ENCODE data around the gene PROZ. TPM values are rescaled to one million over a fixed set of nuclear protein-coding genes. Genes with fewer than 3 reads are reported as not detected.
"Not testable (repeated sequence)": the region's sequence is repeated elsewhere in the genome, so short reads cannot be mapped to it uniquely, and the experiment has no call there.

PROZ gene
- polyA plus RNA-seq, 1 experiment: not detected

DNA sequence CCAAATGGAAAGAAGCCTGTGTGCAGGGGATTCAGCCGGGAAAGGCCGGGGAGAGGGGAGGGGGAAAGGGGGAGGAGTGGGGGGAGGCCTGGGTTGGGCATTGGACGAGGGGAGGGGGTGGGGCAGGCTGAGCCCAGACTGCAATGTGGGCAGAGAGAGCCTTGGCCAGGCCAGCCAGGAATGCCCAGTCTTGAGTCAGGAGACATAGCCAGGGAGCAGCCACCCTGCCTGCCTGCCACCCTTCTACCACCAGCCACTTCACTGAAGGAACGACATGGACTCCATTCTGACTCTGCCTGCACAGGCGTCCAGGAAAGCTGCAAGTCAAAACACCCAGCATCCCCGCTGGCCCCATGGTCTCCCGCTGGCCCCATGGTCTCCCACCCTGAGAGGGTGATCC lies 498 bp downstream of the PROZ start:
- Histone ChIP-seq H3K27me3 (ENCODE audit: control insufficient read depth, insufficient read depth, low read length) (no peaks in the 10 kb centered on the region), H3K4me3 (ENCODE audit: low read depth, low read length) (no peak overlapping the region), H3K36me3 (ENCODE audit: control insufficient read depth, insufficient read depth, low read length) (no peaks in the 10 kb centered on the region)
- no peak for DNase-seq (ENCODE audit: low read depth)
- TF ChIP-seq, protein P1, sequence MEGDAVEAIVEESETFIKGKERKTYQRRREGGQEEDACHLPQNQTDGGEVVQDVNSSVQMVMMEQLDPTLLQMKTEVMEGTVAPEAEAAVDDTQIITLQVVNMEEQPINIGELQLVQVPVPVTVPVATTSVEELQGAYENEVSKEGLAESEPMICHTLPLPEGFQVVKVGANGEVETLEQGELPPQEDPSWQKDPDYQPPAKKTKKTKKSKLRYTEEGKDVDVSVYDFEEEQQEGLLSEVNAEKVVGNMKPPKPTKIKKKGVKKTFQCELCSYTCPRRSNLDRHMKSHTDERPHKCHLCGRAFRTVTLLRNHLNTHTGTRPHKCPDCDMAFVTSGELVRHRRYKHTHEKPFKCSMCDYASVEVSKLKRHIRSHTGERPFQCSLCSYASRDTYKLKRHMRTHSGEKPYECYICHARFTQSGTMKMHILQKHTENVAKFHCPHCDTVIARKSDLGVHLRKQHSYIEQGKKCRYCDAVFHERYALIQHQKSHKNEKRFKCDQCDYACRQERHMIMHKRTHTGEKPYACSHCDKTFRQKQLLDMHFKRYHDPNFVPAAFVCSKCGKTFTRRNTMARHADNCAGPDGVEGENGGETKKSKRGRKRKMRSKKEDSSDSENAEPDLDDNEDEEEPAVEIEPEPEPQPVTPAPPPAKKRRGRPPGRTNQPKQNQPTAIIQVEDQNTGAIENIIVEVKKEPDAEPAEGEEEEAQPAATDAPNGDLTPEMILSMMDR (IDR thresholded peaks at IDR 0.05; ENCODE audit: insufficient read depth, low read depth, low read length): no peak
- ChIA-PET POLR2A (no interaction called here), CTCF (interaction anchor here (1.3 kb wide), 1 partner anchor 11 kb away, joined by 3 read pairs; no protein-coding TSS in a partner anchor)

DNA sequence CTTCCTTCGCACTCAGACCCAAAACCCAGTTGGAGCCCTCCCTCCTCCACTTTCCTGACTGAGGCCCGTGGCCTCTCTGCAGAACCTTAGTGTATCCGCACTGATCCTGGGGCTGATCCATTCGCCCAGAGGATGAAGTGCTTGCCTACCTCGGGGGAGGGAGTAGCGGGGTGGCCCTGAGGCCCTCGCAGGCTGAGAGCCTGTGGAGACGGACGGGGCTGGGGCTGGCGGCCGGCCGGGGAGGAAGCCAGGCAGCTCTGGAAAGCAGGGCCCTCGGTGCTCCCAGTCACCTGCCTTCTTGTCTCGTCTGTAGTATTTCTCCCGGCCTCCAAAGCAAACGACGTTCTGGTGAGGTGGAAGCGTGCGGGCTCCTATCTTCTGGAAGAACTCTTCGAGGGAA lies 1.3 kb downstream of the PROZ start:
- Histone ChIP-seq H3K4me3 (ENCODE audit: low read depth, low read length) (no peak overlapping the region), H3K36me3 (ENCODE audit: control insufficient read depth, insufficient read depth, low read length) (no peaks in the 10 kb centered on the region), H3K27me3 (ENCODE audit: control insufficient read depth, insufficient read depth, low read length) (no peaks in the 10 kb centered on the region)
- POLR2A ChIA-PET: interaction anchor here (0.6 kb wide), 1 partner anchor 49 kb away, joined by 14 read pairs; the partner anchor contains the start of gene PCID2
- TF ChIP-seq, protein P1 (IDR thresholded peaks at IDR 0.05; ENCODE audit: insufficient read depth, low read depth, low read length): no peak
- CTCF ChIA-PET: interaction anchor here (1.3 kb wide), 1 partner anchor 10 kb away, joined by 3 read pairs; no protein-coding TSS in a partner anchor
- no peak for DNase-seq (ENCODE audit: low read depth)

DNA sequence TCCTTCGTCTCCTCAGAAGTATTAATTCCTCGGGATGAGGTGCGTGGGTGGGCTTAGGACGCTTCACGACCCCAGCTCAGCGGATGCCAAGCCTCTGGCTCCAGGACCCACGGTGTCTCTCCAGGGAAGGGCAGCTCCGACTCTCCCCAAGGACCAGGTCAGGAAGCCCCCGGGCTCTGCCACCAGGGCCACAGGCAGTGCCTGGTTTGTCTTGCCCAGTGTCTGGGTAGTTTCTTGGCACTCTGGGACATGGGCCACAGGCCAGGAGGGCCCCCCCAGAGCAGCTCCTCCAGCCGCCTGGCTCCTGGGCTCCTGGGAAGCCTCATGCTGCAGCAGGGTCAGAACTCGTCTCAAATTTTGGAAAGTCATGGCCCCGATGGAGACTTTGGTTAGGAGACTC lies 2.5 kb downstream of the PROZ start:
- POLR2A ChIA-PET: no interaction called here
- Histone ChIP-seq H3K27me3 (ENCODE audit: control insufficient read depth, insufficient read depth, low read length) (no peaks in the 10 kb centered on the region), H3K36me3 (ENCODE audit: control insufficient read depth, insufficient read depth, low read length) (no peaks in the 10 kb centered on the region), H3K4me3 (ENCODE audit: low read depth, low read length) (no peak overlapping the region)
- TF ChIP-seq, protein P1 (IDR thresholded peaks at IDR 0.05; ENCODE audit: insufficient read depth, low read depth, low read length): no peak
- CTCF ChIA-PET: interaction anchor here (0.6 kb wide), 1 partner anchor 166 kb away, joined by 4 read pairs; no protein-coding TSS in a partner anchor
- DNase-seq (ENCODE audit: low read depth): no peak

DNA sequence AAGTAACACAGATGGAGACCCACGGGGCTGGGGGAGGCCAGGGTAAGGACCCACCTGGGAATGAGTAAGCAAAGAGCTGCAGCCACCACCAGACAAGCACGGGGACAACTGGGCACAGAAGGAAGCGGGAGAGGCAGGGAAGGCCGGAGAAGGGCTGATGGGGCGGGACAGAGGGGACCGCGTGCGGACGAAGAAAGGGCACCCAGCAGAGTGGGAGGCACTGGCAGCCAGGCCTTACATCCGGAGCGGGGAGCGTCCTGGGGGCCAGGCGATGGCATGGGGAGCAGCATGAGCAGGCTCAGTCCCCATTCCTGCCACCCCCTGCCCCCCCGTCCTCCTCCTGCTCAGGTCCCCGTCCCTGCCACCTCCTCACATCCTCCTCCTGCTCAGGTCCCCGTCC lies 3.0 kb downstream of the PROZ start:
- no peak for DNase-seq (ENCODE audit: low read depth)
- POLR2A ChIA-PET: no interaction called here
- CTCF ChIA-PET: interaction anchor here (0.6 kb wide), 1 partner anchor 165 kb away, joined by 4 read pairs; no protein-coding TSS in a partner anchor
- Histone ChIP-seq H3K4me3 (ENCODE audit: low read depth, low read length) (no peak overlapping the region), H3K36me3 (ENCODE audit: control insufficient read depth, insufficient read depth, low read length) (no peaks in the 10 kb centered on the region), H3K27me3 (ENCODE audit: control insufficient read depth, insufficient read depth, low read length) (no peaks in the 10 kb centered on the region)
- TF ChIP-seq, protein P1 (IDR thresholded peaks at IDR 0.05; ENCODE audit: insufficient read depth, low read depth, low read length): no peak

DNA sequence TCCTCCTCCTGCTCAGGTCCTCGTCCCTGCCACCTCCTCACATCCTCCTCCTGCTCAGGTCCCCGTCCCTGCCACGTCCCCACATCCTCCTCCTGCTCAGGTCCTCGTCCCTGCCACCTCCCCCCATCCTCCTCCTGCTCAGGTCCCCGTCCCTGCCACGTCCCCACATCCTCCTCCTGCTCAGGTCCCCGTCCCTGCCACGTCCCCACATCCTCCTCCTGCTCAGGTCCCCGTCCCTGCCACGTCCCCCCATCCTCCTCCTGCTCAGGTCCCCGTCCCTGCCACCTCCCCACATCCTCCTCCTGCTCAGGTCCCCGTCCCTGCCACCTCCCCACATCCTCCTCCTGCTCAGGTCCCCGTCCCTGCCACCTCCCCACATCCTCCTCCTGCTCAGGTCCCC lies 3.5 kb downstream of the PROZ start:
- DNase-seq (ENCODE audit: low read depth); H3K36me3 ChIP-seq (ENCODE audit: control insufficient read depth, insufficient read depth, low read length); H3K27me3 ChIP-seq (ENCODE audit: control insufficient read depth, insufficient read depth, low read length); H3K4me3 ChIP-seq (ENCODE audit: low read depth, low read length); POLR2A ChIA-PET; CTCF ChIA-PET: not testable (repeated sequence)
